Endodermal cell (in vitro differentiated cells): ENCODE measurements around the gene TMIGD3. TPM values are rescaled to one million over a fixed set of nuclear protein-coding genes. Genes with fewer than 3 reads are reported as not detected.

ENCODE experiments used
- DNase-seq: peaks from one replicate; pipeline ENCODE4 v3.0.0-alpha.2; 2017
- H3K27ac ChIP-seq: 2 replicates; pipeline ENCODE4 v1.5.1; 2013; ENCODE audit warnings: mild to moderate bottlenecking, low read depth, low read length, moderate library complexity
- H3K27me3 ChIP-seq: 2 replicates; pipeline ENCODE4 v1.6.1; 2013; ENCODE audit warnings: mild to moderate bottlenecking, low read length, moderate library complexity; ENCODE audit not compliant: insufficient read depth, control insufficient read depth, poor library complexity, severe bottlenecking
- H3K36me3 ChIP-seq: 2 replicates; pipeline ENCODE4 v1.7.0; 2013; ENCODE audit warnings: mild to moderate bottlenecking, low read length, moderate library complexity; ENCODE audit not compliant: control insufficient read depth, insufficient read depth
- H3K4me1 ChIP-seq: one replicate; pipeline ENCODE4 v1.7.0; 2013; ENCODE audit warnings: low read length; ENCODE audit not compliant: control insufficient read depth, insufficient read depth
- H3K4me3 ChIP-seq: 2 replicates; pipeline ENCODE4 v1.5.1; 2013; ENCODE audit warnings: mild to moderate bottlenecking, low read length, moderate library complexity
- H3K9ac ChIP-seq: 2 replicates; pipeline ENCODE4 v1.6.1; 2013; ENCODE audit warnings: mild to moderate bottlenecking, low read length, moderate library complexity; ENCODE audit not compliant: poor library complexity, severe bottlenecking; ENCODE audit errors: extremely low read depth
- H3K9me3 ChIP-seq: 2 replicates; pipeline ENCODE4 v1.6.1; 2013; ENCODE audit warnings: mild to moderate bottlenecking, low read length, moderate library complexity; ENCODE audit not compliant: control insufficient read depth
- H3K27ac Mint-ChIP-seq: 2 replicates; pipeline ENCODE4 v1.8.0; 2020; ENCODE audit warnings: mixed read lengths
- H3K27me3 Mint-ChIP-seq: 2 replicates; pipeline ENCODE4 v1.8.0; 2021; ENCODE audit warnings: mild to moderate bottlenecking, mixed read lengths; ENCODE audit not compliant: insufficient read depth
- H3K36me3 Mint-ChIP-seq: 2 replicates; pipeline ENCODE4 v1.8.0; 2020; ENCODE audit warnings: low read depth, mixed read lengths
- H3K4me1 Mint-ChIP-seq: 2 replicates; pipeline ENCODE4 v1.8.0; 2020; ENCODE audit warnings: mixed read lengths
- H3K4me3 Mint-ChIP-seq: 2 replicates; pipeline ENCODE4 v1.8.0; 2020; ENCODE audit warnings: mild to moderate bottlenecking, moderate library complexity, mixed read lengths
- H3K9me3 Mint-ChIP-seq: 2 replicates; pipeline ENCODE4 v1.8.0; 2020; ENCODE audit warnings: mild to moderate bottlenecking, mixed read lengths
- WGBS, 2 experiments: methylation state at CpG; one replicate each; pipeline versions ENCODE4 v1.1.5 to v1.1.7; 2013; ENCODE audit warnings: missing lambda C conversion rate in 2 of 2, mixed read lengths in 1 of 2; ENCODE audit not compliant: insufficient coverage in 1 of 2, insufficient read length in 1 of 2; 5-methylcytosine and 5-hydroxymethylcytosine counted together
- total RNA-seq, 2 donors: library from RNA; stranded (reverse); fragmentation: NEBNext Ultra II Directional in 1 of 2; extraction: Animal tissue kit (Norgen Biotek cat#: 25700) in 1 of 2; gene quantifications; 2 replicates in 1 of 2; 3 replicates in 1 of 2; pipeline ENCODE4 v1.2.1, GENCODE V29; 2021
- TF ChIP-seq, protein P1 (sequence below): fragments of 200-600 bp; sonication (generic); conservative IDR thresholded peaks from 2 replicates; pipeline ENCODE4 v1.5.0; 2021; ENCODE audit warnings: antibody characterized with exemption, mild to moderate bottlenecking

The TMIGD3 gene
- total RNA-seq, 2 donors from 2014 or later = not detected

DNA sequence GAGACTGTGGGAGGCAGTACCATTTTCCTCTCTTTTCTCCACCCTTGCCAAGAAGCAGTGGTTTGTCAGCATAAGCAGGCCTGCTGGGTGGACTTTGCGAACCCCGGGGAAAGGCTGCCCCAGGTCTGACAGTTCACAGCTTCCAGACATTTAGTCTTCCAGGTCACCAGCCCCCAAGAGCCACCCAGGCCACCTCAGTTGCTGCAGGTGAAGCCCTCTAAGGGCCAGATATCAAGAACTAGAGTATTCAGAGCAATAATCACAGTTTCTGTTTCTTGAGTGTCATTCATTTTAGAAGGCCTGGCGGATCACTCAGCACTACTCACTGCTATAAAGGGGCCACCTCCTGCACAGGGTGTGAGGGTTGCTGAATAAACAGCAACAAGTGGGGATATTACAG lies 9.5 kb upstream of the TMIGD3 start:
- H3K27me3 Mint-ChIP-seq = peaks cover 23% of the 10 kb centered on the region
- Histone ChIP-seq H3K9me3 (no peaks in the 10 kb centered on the region), H3K9ac (no peak overlapping the region), H3K27ac (no peak overlapping the region), H3K4me1 (peaks cover 5% of the 10 kb centered on the region), H3K4me3 (no peak overlapping the region), H3K36me3 (no peaks in the 10 kb centered on the region), H3K27me3 (peaks cover 7% of the 10 kb centered on the region)
- no peak for DNase-seq
- H3K9me3 Mint-ChIP-seq = no peaks in the 10 kb centered on the region
- no peaks in the 10 kb centered on the region for H3K36me3 Mint-ChIP-seq
- peaks cover 14% of the 10 kb centered on the region for H3K4me1 Mint-ChIP-seq
- TF ChIP-seq, protein P1, sequence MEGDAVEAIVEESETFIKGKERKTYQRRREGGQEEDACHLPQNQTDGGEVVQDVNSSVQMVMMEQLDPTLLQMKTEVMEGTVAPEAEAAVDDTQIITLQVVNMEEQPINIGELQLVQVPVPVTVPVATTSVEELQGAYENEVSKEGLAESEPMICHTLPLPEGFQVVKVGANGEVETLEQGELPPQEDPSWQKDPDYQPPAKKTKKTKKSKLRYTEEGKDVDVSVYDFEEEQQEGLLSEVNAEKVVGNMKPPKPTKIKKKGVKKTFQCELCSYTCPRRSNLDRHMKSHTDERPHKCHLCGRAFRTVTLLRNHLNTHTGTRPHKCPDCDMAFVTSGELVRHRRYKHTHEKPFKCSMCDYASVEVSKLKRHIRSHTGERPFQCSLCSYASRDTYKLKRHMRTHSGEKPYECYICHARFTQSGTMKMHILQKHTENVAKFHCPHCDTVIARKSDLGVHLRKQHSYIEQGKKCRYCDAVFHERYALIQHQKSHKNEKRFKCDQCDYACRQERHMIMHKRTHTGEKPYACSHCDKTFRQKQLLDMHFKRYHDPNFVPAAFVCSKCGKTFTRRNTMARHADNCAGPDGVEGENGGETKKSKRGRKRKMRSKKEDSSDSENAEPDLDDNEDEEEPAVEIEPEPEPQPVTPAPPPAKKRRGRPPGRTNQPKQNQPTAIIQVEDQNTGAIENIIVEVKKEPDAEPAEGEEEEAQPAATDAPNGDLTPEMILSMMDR = no peak
- WGBS, 2 experiments = 97 to 100% methylated on average over 1 to 3 of the region's 3 CpGs
- H3K27ac Mint-ChIP-seq = no peak overlapping the region
- no peak overlapping the region for H3K4me3 Mint-ChIP-seq

DNA sequence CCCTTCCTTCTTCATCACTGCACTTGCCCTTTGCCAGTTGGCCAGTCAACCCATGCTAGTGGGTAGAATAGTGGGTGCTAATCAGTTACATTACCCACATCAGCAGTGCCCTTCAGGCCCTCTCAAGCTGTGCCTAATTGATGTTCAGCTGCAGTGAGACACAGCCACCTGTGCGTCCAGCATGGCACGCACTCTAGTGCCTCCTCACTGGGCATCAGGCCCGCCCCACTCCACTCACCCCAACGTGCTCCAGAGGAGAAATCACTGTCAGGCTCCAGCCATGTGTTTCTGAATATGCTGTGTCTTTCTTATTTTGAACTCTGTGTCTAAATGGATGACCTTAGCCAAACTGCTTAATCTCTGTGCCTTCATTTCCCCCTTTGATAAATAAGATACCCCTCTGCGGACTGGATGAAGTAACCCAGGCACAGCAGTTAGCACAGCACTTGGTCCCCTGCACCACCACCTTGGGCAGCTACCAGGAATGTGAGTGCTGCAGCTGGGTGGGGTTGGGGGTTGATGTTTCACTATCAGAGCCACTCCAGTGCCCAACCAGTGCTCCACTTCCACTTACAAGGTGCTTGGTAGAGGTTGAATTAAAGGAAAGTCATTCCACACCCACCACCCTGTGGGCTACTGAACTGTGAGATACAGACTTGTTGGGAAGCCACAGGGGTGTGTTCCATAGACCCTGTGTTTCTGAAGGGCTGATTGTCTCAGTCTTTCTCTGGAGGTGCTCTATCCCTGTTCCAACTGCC lies 8.9 kb upstream of the TMIGD3 start:
- Histone ChIP-seq H3K27ac (no peak overlapping the region), H3K9me3 (no peaks in the 10 kb centered on the region), H3K9ac (no peak overlapping the region), H3K36me3 (no peaks in the 10 kb centered on the region), H3K4me1 (peaks cover 8% of the 10 kb centered on the region), H3K4me3 (no peak overlapping the region), H3K27me3 (peaks cover 7% of the 10 kb centered on the region)
- TF ChIP-seq, protein P1 = no peak
- Mint-ChIP-seq H3K4me3 (no peak overlapping the region), H3K4me1 (peaks cover 18% of the 10 kb centered on the region), H3K27me3 (peaks cover 23% of the 10 kb centered on the region), H3K27ac (no peak overlapping the region), H3K36me3 (no peaks in the 10 kb centered on the region), H3K9me3 (no peaks in the 10 kb centered on the region)
- no peak for DNase-seq
- 89 to 100% methylated on average over 4 to 5 of the region's 5 CpGs for WGBS, 2 experiments

DNA sequence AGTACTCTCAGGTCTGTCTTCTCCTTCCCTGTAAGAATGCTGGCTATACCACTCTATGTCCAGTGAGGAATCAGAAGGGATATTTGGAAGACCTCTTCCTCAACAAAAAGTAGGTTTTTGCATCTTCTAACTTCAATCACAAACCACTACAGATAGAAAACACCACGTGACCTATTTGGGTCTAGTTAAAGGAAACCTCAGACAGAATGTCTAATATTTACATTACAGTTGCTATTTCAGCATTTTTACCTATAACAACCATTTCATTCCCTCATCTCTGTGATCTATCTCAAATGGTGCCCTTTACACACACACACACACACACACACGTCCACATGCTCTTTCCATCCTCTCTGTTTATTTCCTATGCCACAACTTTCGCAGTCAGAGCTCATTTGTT lies 7.9 kb upstream of the TMIGD3 start:
- TF ChIP-seq, protein P1 = no peak
- H3K4me1 ChIP-seq = peaks cover 11% of the 10 kb centered on the region
- H3K9me3 ChIP-seq = no peaks in the 10 kb centered on the region
- peaks cover 14% of the 10 kb centered on the region for H3K4me1 Mint-ChIP-seq
- H3K27me3 ChIP-seq = peaks cover 7% of the 10 kb centered on the region
- H3K4me3 ChIP-seq = no peak overlapping the region
- no peaks in the 10 kb centered on the region for H3K36me3 ChIP-seq
- no peaks in the 10 kb centered on the region for H3K9me3 Mint-ChIP-seq
- no peak overlapping the region for H3K9ac ChIP-seq
- peaks cover 21% of the 10 kb centered on the region for H3K27me3 Mint-ChIP-seq
- 76 to 82% methylated on average over 2 to 3 of the region's 3 CpGs for WGBS, 2 experiments
- H3K36me3 Mint-ChIP-seq = no peaks in the 10 kb centered on the region
- no peak overlapping the region for H3K4me3 Mint-ChIP-seq
- no peak overlapping the region for H3K27ac Mint-ChIP-seq
- no peak for DNase-seq
- H3K27ac ChIP-seq = no peak overlapping the region
